HEK293 (cell line): ENCODE results near the gene CYP4Z1.
"Not testable (repeated sequence)": the region's sequence is repeated elsewhere in the genome, so short reads cannot be mapped to it uniquely, and the experiment has no call there.

Experiments
- CTCF ChIA-PET: fragments of 350-600 bp; formaldehyde crosslinking; extraction: SDS; loops from one replicate; lab custom pipeline; 2021; ENCODE audit warnings: antibody characterized with exemption; lab: Yijun Ruan, JAX
- POLR2A ChIA-PET: fragments of 300-600 bp; formaldehyde crosslinking; extraction: SDS; loops from one replicate; lab custom pipeline; 2020; ENCODE audit warnings: antibody characterized with exemption, inconsistent platforms; lab: Yijun Ruan, JAX
- H3K27ac ChIP-seq: fragments of 200-500 bp; sonication (Bioruptor generic); 2 replicates; pipeline ENCODE4 v1.5.1; 2014; ENCODE audit warnings: low read depth, low read length, control low read depth, inconsistent platforms; ENCODE audit errors: extremely low read depth
- H3K36me3 ChIP-seq, 2 experiments: fragments of 200-500 bp in 1 of 2; sonication (Bioruptor generic) in 1 of 2; 1 replicate in 1 of 2; 2 replicates in 1 of 2; pipeline ENCODE4 v1.5.1; 2014 to 2017; ENCODE audit warnings: inconsistent platforms in 2 of 2, low read length in 2 of 2; ENCODE audit not compliant: control insufficient read depth in 2 of 2, insufficient read depth in 1 of 2
- H3K4me1 ChIP-seq: fragments of 200-500 bp; sonication (Bioruptor generic); 2 replicates; pipeline ENCODE4 v1.5.1; 2014; ENCODE audit warnings: mild to moderate bottlenecking, low read length, inconsistent platforms; ENCODE audit not compliant: control insufficient read depth, insufficient read depth
- H3K4me3 ChIP-seq: 2 replicates; pipeline ENCODE4 v1.5.1; 2011; ENCODE audit warnings: low read depth, mild to moderate bottlenecking, control low read depth, low read length, moderate library complexity
- H3K9me3 ChIP-seq: fragments of 200-500 bp; sonication (Bioruptor generic); 2 replicates; pipeline ENCODE4 v1.5.1; 2014; ENCODE audit warnings: low read depth, low read length, inconsistent platforms; ENCODE audit not compliant: control insufficient read depth, insufficient read depth
- GLIS1 ChIP-seq: fragments of 450-650 bp; formaldehyde crosslinking; IDR thresholded peaks from 2 replicates; pipeline ENCODE4 v1.5.1; 2016; ENCODE audit warnings: missing biosample characterization, missing genetic modification characterization
- KLF1 ChIP-seq: fragments of 450-650 bp; formaldehyde crosslinking; IDR thresholded peaks from 2 replicates; pipeline ENCODE4 v1.5.1; 2016; ENCODE audit warnings: missing biosample characterization, missing genetic modification characterization
- OSR2 ChIP-seq: fragments of 450-650 bp; formaldehyde crosslinking; IDR thresholded peaks from 2 replicates; pipeline ENCODE4 v1.5.1; 2016; ENCODE audit warnings: missing biosample characterization, missing genetic modification characterization
- SCRT1 ChIP-seq: fragments of 450-650 bp; formaldehyde crosslinking; IDR thresholded peaks from 2 replicates; pipeline ENCODE4 v1.5.1; 2016; ENCODE audit warnings: missing biosample characterization, missing genetic modification characterization, borderline replicate concordance
- SCRT2 ChIP-seq: fragments of 450-650 bp; formaldehyde crosslinking; IDR thresholded peaks from 2 replicates; pipeline ENCODE4 v1.5.1; 2016; ENCODE audit warnings: missing biosample characterization, missing genetic modification characterization
- WT1 ChIP-seq: fragments of 450-650 bp; formaldehyde crosslinking; IDR thresholded peaks from 2 replicates; pipeline ENCODE4 v1.5.1; 2016; ENCODE audit warnings: missing biosample characterization, missing genetic modification characterization
- ZBTB20 ChIP-seq: fragments of 450-650 bp; formaldehyde crosslinking; IDR thresholded peaks from 2 replicates; pipeline ENCODE4 v1.5.1; 2016; ENCODE audit warnings: missing biosample characterization, missing genetic modification characterization
- ZFP37 ChIP-seq: fragments of 450-650 bp; formaldehyde crosslinking; IDR thresholded peaks from 2 replicates; pipeline ENCODE4 v1.5.1; 2016; ENCODE audit warnings: missing biosample characterization, missing genetic modification characterization
- ZIC2 ChIP-seq: fragments of 450-650 bp; formaldehyde crosslinking; IDR thresholded peaks from 2 replicates; pipeline ENCODE4 v1.5.1; 2016; ENCODE audit warnings: missing biosample characterization, missing genetic modification characterization
- ZNF112 ChIP-seq: fragments of 450-650 bp; formaldehyde crosslinking; IDR thresholded peaks from 2 replicates; pipeline ENCODE4 v1.5.0; 2017; ENCODE audit warnings: missing biosample characterization, missing genetic modification characterization
- ZNF132 ChIP-seq: fragments of 450-650 bp; formaldehyde crosslinking; IDR thresholded peaks from 2 replicates; pipeline ENCODE4 v1.5.1; 2017; ENCODE audit warnings: missing biosample characterization, missing genetic modification characterization, borderline replicate concordance
- ZNF248 ChIP-seq: fragments of 450-650 bp; formaldehyde crosslinking; IDR thresholded peaks from 2 replicates; pipeline ENCODE4 v1.5.1; 2017; ENCODE audit warnings: missing biosample characterization, missing genetic modification characterization
- ZNF335 ChIP-seq: fragments of 450-650 bp; formaldehyde crosslinking; conservative IDR thresholded peaks from 2 replicates; pipeline ENCODE4 v1.5.1; 2016; ENCODE audit warnings: missing biosample characterization, missing genetic modification characterization
- ZNF37A ChIP-seq: fragments of 450-650 bp; IDR thresholded peaks from 2 replicates; pipeline ENCODE4 v1.5.1; 2018; ENCODE audit warnings: missing biosample characterization, missing genetic modification characterization
- ZNF596 ChIP-seq: fragments of 450-650 bp; IDR thresholded peaks from 2 replicates; pipeline ENCODE4 v1.5.0; 2018; ENCODE audit warnings: missing biosample characterization, mild to moderate bottlenecking, missing genetic modification characterization, moderate library complexity
- ZNF701 ChIP-seq: fragments of 450-650 bp; formaldehyde crosslinking; IDR thresholded peaks from 2 replicates; pipeline ENCODE4 v1.5.1; 2016; ENCODE audit warnings: missing biosample characterization, missing genetic modification characterization
- TF ChIP-seq, protein P1 (sequence below): fragments of 450-650 bp; formaldehyde crosslinking; optimal IDR thresholded peaks from 2 replicates; pipeline ENCODE3; 2016; ENCODE audit warnings: missing biosample characterization, mild to moderate bottlenecking, missing genetic modification characterization
- TF ChIP-seq, protein P2 (sequence below): fragments of 450-650 bp; formaldehyde crosslinking; IDR thresholded peaks from 2 replicates; pipeline ENCODE4 v1.5.1; 2016; ENCODE audit warnings: missing biosample characterization, missing genetic modification characterization, low read depth
- TF ChIP-seq, protein P3 (sequence below): fragments of 450-650 bp; formaldehyde crosslinking; IDR thresholded peaks from 2 replicates; pipeline ENCODE4 v1.5.1; 2016; ENCODE audit warnings: missing biosample characterization, missing genetic modification characterization
- TF ChIP-seq, protein P4 (sequence below): fragments of 450-650 bp; formaldehyde crosslinking; IDR thresholded peaks from 2 replicates; pipeline ENCODE4 v1.5.1; 2017; ENCODE audit warnings: missing biosample characterization, mild to moderate bottlenecking, missing genetic modification characterization, moderate library complexity

Gene CYP4Z1

DNA sequence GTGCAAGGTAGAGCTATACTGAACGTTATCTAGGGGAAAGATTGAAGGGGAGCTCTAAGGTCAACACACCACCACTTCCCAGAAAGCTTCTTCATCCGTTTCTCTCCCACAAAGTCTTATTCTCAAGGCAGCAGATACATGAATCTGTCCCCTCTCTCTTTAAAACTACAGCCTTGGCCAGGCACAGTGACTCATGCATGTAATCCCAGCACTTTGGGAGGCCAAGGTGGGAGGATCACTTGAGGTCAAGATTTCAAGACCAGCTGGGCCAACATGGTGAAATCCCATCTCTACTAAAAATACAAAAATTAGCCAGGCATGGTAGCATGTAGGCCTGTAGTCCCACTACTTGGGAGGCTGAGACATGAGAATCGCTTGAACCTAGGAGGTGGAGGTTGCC, 35.4 kb upstream of the CYP4Z1 start:
- ChIA-PET CTCF (interaction anchor here (0.6 kb wide), 2 partner anchors 154 to 306 kb away, joined by 3 read pairs; no protein-coding TSS in a partner anchor), POLR2A (no interaction called here)
- Histone ChIP-seq H3K4me3 (no peak overlapping the region), H3K27ac (peak overlapping the region; percentile 13; the same call in 1 of the 2 replicates), H3K9me3 (no peaks in the 10 kb centered on the region), H3K36me3 (peaks cover 0 to 11% of the 10 kb centered on the region in 2 experiments; a peak in 2 of 3 replicates), H3K4me1 (peaks cover 28% of the 10 kb centered on the region)
- no peak for TF ChIP-seq ZNF112
- 0 out of 2 replicates have a peak, but pooled peaks have one; percentile 22 for TF ChIP-seq ZBTB20 (tag by site-specific recombination)
- TF ChIP-seq ZNF701 (tag by site-specific recombination) = no peak
- peak; percentile 60 for TF ChIP-seq GLIS1
- TF ChIP-seq, protein P1, sequence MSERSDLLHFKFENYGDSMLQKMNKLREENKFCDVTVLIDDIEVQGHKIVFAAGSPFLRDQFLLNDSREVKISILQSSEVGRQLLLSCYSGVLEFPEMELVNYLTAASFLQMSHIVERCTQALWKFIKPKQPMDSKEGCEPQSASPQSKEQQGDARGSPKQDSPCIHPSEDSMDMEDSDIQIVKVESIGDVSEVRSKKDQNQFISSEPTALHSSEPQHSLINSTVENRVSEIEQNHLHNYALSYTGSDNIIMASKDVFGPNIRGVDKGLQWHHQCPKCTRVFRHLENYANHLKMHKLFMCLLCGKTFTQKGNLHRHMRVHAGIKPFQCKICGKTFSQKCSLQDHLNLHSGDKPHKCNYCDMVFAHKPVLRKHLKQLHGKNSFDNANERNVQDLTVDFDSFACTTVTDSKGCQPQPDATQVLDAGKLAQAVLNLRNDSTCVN (tag by site-specific recombination) = no peak
- 0 out of 2 replicates have a peak, but pooled peaks have one; percentile 24 for TF ChIP-seq WT1 (tag by site-specific recombination)
- no peak for TF ChIP-seq KLF1 (tag by site-specific recombination)
- TF ChIP-seq, protein P2, sequence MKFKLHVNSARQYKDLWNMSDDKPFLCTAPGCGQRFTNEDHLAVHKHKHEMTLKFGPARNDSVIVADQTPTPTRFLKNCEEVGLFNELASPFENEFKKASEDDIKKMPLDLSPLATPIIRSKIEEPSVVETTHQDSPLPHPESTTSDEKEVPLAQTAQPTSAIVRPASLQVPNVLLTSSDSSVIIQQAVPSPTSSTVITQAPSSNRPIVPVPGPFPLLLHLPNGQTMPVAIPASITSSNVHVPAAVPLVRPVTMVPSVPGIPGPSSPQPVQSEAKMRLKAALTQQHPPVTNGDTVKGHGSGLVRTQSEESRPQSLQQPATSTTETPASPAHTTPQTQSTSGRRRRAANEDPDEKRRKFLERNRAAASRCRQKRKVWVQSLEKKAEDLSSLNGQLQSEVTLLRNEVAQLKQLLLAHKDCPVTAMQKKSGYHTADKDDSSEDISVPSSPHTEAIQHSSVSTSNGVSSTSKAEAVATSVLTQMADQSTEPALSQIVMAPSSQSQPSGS = no peak
- TF ChIP-seq, protein P3, sequence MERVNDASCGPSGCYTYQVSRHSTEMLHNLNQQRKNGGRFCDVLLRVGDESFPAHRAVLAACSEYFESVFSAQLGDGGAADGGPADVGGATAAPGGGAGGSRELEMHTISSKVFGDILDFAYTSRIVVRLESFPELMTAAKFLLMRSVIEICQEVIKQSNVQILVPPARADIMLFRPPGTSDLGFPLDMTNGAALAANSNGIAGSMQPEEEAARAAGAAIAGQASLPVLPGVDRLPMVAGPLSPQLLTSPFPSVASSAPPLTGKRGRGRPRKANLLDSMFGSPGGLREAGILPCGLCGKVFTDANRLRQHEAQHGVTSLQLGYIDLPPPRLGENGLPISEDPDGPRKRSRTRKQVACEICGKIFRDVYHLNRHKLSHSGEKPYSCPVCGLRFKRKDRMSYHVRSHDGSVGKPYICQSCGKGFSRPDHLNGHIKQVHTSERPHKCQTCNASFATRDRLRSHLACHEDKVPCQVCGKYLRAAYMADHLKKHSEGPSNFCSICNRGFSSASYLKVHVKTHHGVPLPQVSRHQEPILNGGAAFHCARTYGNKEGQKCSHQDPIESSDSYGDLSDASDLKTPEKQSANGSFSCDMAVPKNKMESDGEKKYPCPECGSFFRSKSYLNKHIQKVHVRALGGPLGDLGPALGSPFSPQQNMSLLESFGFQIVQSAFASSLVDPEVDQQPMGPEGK (tag by site-specific recombination) = no peak

DNA sequence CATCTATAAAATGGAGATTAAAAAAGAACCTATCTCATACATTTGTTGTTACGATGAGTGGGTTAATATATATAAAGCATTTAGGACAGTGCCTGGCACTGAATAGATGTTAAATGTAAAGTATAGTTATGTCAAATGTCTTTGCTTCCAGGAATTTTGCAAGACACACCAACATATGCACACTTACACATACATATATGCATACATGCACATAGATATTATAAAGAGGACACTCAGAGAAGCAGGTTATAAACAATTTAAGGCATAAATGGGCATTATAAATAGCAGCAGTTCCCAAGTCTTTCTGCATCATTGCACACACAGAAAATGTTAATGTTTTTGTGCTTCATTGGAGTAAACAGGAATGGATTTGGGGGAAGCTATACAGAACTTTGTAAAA, 30.3 kb upstream of the CYP4Z1 start:
- TF ChIP-seq ZNF132 (tag by site-specific recombination) (no peak), ZFP37 (tag by site-specific recombination) (no peak), ZNF596 (tag by site-specific recombination) (no peak)
- H3K27ac ChIP-seq = no peak overlapping the region
- H3K36me3 ChIP-seq = peaks cover 0 to 11% of the 10 kb centered on the region in 2 experiments; a peak in 2 of 3 replicates
- H3K4me1 ChIP-seq = peaks cover under 1% of the 10 kb centered on the region; the same call in 1 of the 2 replicates
- CTCF ChIA-PET = interaction anchor here (0.7 to 1.1 kb wide), 3 partner anchors 10 to 311 kb away, joined by 3 to 5 read pairs (median 4); partner anchors contain the start of gene STIL
- POLR2A ChIA-PET = no interaction called here
- no peaks in the 10 kb centered on the region for H3K9me3 ChIP-seq
- no peak overlapping the region for H3K4me3 ChIP-seq

DNA sequence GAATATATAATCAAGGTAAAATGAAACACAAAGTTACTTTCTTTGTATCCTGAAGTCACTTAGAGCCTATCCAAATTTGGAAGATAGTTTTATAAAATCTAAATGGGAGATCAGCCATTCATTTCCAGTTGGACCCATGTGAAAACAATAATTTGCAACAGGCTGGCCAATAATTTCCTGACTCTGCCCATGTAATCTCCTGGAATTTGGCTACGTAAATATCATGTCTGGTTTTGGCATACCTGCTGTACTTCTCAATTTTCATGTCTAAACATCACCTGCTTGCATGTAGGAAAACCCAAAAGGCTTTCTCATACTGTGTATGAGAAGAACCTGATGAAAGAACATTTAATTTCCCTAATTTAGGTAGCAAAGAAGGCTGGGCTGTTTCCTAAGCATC, 7.7 kb upstream of the CYP4Z1 start:
- ChIA-PET POLR2A (no interaction called here), CTCF (no interaction called here)
- H3K36me3 ChIP-seq = no peaks in the 10 kb centered on the region
- TF ChIP-seq ZNF248 (tag by site-specific recombination) = no peak
- no peak for TF ChIP-seq ZIC2 (tag by site-specific recombination)
- TF ChIP-seq ZNF37A = no peak
- no peaks in the 10 kb centered on the region for H3K9me3 ChIP-seq
- no peak overlapping the region for H3K4me3 ChIP-seq
- H3K27ac ChIP-seq = no peak overlapping the region
- H3K4me1 ChIP-seq = no peaks in the 10 kb centered on the region

DNA sequence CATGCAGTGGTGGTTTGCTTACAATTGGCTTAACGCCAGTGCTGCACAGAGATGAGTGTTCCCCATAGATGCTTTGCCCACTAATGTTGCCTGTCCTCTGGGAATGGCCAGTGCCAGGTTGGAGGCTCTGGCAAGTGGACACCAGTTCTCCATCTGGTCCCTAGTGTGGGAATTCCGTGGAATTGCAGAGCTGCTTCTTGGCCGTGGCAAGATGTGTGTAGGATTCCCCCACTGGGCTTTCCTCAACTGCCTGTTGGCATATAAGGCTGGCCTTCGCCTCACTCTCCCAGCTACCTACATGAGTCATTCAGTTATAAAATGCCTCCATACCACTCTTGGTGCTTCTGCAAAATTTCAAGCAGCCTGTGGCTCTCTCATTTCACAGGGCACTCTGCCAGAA, 2.0 kb downstream of the CYP4Z1 start:
- TF ChIP-seq, protein P4, sequence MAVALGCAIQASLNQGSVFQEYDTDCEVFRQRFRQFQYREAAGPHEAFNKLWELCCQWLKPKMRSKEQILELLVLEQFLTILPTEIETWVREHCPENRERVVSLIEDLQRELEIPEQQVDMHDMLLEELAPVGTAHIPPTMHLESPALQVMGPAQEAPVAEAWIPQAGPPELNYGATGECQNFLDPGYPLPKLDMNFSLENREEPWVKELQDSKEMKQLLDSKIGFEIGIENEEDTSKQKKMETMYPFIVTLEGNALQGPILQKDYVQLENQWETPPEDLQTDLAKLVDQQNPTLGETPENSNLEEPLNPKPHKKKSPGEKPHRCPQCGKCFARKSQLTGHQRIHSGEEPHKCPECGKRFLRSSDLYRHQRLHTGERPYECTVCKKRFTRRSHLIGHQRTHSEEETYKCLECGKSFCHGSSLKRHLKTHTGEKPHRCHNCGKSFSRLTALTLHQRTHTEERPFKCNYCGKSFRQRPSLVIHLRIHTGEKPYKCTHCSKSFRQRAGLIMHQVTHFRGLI = peak; percentile 86
- TF ChIP-seq OSR2 (tag by site-specific recombination) (peak; percentile 47; the same call in 1 of the 2 replicates), ZNF335 (tag by site-specific recombination) (peak; percentile 64), SCRT2 (tag by site-specific recombination) (peak; percentile 81), SCRT1 (tag by site-specific recombination) (0 out of 2 replicates have a peak, but pooled peaks have one; percentile 35)

More for the DNA sequence above, 2.0 kb downstream of the CYP4Z1 start:
- H3K27ac ChIP-seq, H3K4me1 ChIP-seq, POLR2A ChIA-PET, H3K4me3 ChIP-seq, CTCF ChIA-PET, H3K36me3 ChIP-seq, H3K9me3 ChIP-seq: not testable (repeated sequence)
